Mammary epithelial cell (primary cell): ENCODE results near the gene DDX51.

ENCODE experiments used
- EZH2 ChIP-seq: IDR thresholded peaks from 2 replicates; pipeline ENCODE4 v1.6.1; 2012; ENCODE audit warnings: low read length, inconsistent platforms, borderline replicate concordance
- TF ChIP-seq, protein P1 (sequence below), 2 donors: IDR thresholded peaks in 1 of 2; conservative IDR thresholded peaks in 1 of 2; 2 replicates each; pipeline ENCODE4 v1.5.1; 2011 to 2012; ENCODE audit warnings: inconsistent platforms in 2 of 2, low read length in 2 of 2, mild to moderate bottlenecking in 2 of 2, control low read depth in 1 of 2, low read depth in 1 of 2; ENCODE audit not compliant: insufficient read depth in 1 of 2; ENCODE audit errors: extremely low read depth in 1 of 2

DNA sequence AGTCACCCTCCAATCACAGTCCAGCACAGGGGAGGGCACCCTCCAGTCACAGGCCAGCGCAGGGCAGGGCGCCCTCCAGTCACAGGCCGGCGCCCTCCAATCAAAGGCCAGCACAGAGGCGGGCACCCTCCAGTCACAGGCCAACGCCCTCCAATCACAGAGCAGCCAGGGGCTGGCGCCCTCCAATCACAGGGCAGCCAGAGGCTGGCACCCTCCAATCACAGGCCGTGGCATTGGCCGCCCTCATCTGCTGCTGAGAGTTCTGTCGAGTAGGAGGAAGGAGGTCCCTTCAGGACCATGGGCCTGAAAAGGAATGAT, 26.6 kb downstream of the DDX51 start:
- TF ChIP-seq, protein P1, sequence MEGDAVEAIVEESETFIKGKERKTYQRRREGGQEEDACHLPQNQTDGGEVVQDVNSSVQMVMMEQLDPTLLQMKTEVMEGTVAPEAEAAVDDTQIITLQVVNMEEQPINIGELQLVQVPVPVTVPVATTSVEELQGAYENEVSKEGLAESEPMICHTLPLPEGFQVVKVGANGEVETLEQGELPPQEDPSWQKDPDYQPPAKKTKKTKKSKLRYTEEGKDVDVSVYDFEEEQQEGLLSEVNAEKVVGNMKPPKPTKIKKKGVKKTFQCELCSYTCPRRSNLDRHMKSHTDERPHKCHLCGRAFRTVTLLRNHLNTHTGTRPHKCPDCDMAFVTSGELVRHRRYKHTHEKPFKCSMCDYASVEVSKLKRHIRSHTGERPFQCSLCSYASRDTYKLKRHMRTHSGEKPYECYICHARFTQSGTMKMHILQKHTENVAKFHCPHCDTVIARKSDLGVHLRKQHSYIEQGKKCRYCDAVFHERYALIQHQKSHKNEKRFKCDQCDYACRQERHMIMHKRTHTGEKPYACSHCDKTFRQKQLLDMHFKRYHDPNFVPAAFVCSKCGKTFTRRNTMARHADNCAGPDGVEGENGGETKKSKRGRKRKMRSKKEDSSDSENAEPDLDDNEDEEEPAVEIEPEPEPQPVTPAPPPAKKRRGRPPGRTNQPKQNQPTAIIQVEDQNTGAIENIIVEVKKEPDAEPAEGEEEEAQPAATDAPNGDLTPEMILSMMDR (conservative IDR thresholded peaks at IDR 0.05 in 1 of 2, IDR thresholded peaks at IDR 0.05 in 1 of 2; ENCODE audit: extremely low read depth in 1 of 2, insufficient read depth in 1 of 2, low read depth in 1 of 2, low read length in 2 of 2), result no peak
- TF ChIP-seq EZH2, result no peak
